Spleen (tissue), 11 donors: Measurements from ENCODE around the gene SEC11A. TPM values are rescaled to one million over a fixed set of nuclear protein-coding genes. Genes with fewer than 3 reads are reported as not detected.

Source experiments
- DNase-seq: peaks from one replicate; pipeline ENCODE4 v3.0.0-alpha.2; 2020
- H3K27ac ChIP-seq, 8 donors: fragments of 200-600 bp; sonication (generic) in 7 of 8; 1 replicate in 4 of 8; 2 replicates in 4 of 8; pipeline versions ENCODE4 v1.5.0 to v1.8.0; 2016 to 2021; ENCODE audit warnings: inconsistent platforms in 4 of 8, mild to moderate bottlenecking in 4 of 8, moderate library complexity in 1 of 8
- H3K27me3 ChIP-seq, 7 donors: fragments of 200-600 bp; sonication (generic) in 6 of 7; replicated peaks in 1 of 7; 1 replicate in 4 of 7; 2 replicates in 3 of 7; pipeline versions ENCODE4 v1.5.0 to v1.8.0; 2016 to 2021; ENCODE audit warnings: inconsistent platforms in 3 of 7, mild to moderate bottlenecking in 1 of 7
- H3K36me3 ChIP-seq, 6 donors: fragments of 200-600 bp; sonication (generic) in 5 of 6; 1 replicate in 4 of 6; 2 replicates in 2 of 6; pipeline versions ENCODE4 v1.5.0 to v1.8.0; 2016 to 2021; ENCODE audit warnings: inconsistent platforms in 2 of 6
- H3K4me1 ChIP-seq, 6 donors: fragments of 200-600 bp; sonication (generic) in 5 of 6; 1 replicate in 3 of 6; 2 replicates in 3 of 6; pipeline versions ENCODE4 v1.5.0 to v1.8.0; 2016 to 2021; ENCODE audit warnings: inconsistent platforms in 3 of 6
- H3K4me3 ChIP-seq, 8 donors: fragments of 200-600 bp; sonication (generic) in 7 of 8; 1 replicate in 4 of 8; 2 replicates in 4 of 8; pipeline versions ENCODE4 v1.5.0 to v1.8.0; 2016 to 2021; ENCODE audit warnings: inconsistent platforms in 4 of 8, mild to moderate bottlenecking in 4 of 8, moderate library complexity in 2 of 8
- H3K9me3 ChIP-seq, 8 donors: fragments of 200-600 bp; sonication (generic) in 7 of 8; 1 replicate in 4 of 8; 2 replicates in 4 of 8; pipeline versions ENCODE4 v1.5.0 to v1.8.0; 2016 to 2021; ENCODE audit warnings: inconsistent platforms in 4 of 8
- POLR2A ChIP-seq, 3 donors: fragments of 450-650 bp; IDR thresholded peaks; one replicate each; pipeline ENCODE4 v1.5.1; 2017; ENCODE audit warnings: antibody characterized with exemption in 3 of 3, mild to moderate bottlenecking in 1 of 3
- POLR2AphosphoS5 ChIP-seq, 3 donors: sonication (generic); formaldehyde crosslinking; IDR thresholded peaks; one replicate each; pipeline ENCODE4 v1.5.1; 2017; ENCODE audit warnings: antibody characterized with exemption in 3 of 3
- WGBS, 5 donors: extraction: QIAGEN DNeasy Blood & Tissue Kit in 3 of 5; methylation state at CpG; one replicate each; pipeline versions ENCODE4 v1.1.5 to v1.1.7; 2013 to 2018; 5-methylcytosine and 5-hydroxymethylcytosine counted together
- intact Hi-C: fragments of 100-400 bp; cut with DNase I; formaldehyde crosslinking; loops from one replicate; pipeline ENCODE4 v1.15.0; 2023; ENCODE audit warnings: low total_unique reads
- polyA plus RNA-seq, 3 donors: library from polyadenylated mRNA; stranded (reverse); fragments of 200-250 nt; gene quantifications; one replicate each; pipeline ENCODE4 v1.2.1, GENCODE V29; 2013
- total RNA-seq, 7 donors: library from RNA; depleted of rRNA in 3 of 7; stranded (reverse); fragments of >200 nt in 3 of 7; fragmentation: NEBNext Ultra II Directional in 4 of 7; extraction: Animal tissue kit (Norgen Biotek cat#: 25700) in 4 of 7; gene quantifications; one replicate each; pipeline versions ENCODE4 v1.1.0 to v1.2.1, GENCODE V29; 2016 to 2021
- TF ChIP-seq, protein P1 (sequence below), 11 experiments: fragments of 200-600 bp in 7 of 11; fragments of 450-650 bp in 4 of 11; sonication (generic) in 4 of 11; IDR thresholded peaks in 8 of 11; conservative IDR thresholded peaks in 3 of 11; 1 replicate in 7 of 11; 2 replicates in 4 of 11; pipeline versions ENCODE4 v1.4.0 to v1.8.0; 2016 to 2021; ENCODE audit warnings: antibody characterized with exemption in 11 of 11, inconsistent platforms in 4 of 11, mild to moderate bottlenecking in 1 of 11
- donor health status: healthy with polysubstance abuse.
- donor health status: DM: no; HTN: no; CAD: no; lungs with moderate emphysema.
- donor health status: DM: no; HTN: no; CAD: no.
- donor health status: Bipolar disorder and iron deficiency.
- donor health status: healthy.
- donor health status: DM: no; HTN: no; CAD: no.
- donor health status: DM: yes; HTN: yes; CAD: no.

The SEC11A gene
- total and polyA plus RNA-seq, 10 donors: 86.5 to 139 (median 98.9) TPM

DNA sequence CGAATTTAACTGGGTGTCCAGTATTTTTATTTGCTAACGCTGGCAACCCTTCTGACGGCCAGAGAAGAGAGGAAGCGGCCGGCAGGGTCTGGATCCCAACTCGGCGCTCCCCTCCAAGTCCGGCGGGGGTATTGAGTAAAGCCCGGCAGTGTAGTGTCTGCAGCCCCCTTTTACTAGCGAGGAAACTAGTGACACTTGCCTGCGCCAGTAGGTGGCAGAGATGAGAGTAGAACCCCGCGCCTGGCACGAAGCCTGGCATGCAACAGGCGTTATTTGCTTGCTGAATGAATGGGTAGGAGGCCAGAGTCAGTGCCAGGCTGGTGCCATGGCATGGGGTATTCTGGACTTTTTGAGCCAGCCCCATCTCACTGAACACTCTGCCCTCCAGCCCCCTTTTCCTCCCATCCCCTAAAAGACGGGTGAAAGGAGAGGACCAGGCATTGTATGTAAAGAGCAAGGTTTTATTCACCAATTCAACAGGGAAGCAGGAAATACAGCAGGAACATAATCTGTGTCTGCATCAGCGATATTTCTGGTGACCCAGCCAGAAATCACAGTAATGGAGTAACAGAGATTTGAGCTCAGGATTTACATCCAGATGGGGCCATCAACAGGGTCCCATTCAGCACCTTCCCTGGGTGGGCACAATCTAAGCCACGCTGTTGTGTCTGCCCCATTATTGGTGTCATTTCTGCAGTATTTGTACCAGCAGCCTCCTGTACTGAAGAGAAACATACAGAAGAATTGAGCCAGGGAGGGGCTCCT, 61.1 kb downstream of the SEC11A start:
- Histone ChIP-seq H3K27me3 (no peaks in the 10 kb centered on the region), H3K4me3 (peak overlapping the region; percentile 76 to 98 (median 93)), H3K36me3 (peaks cover 0 to 31% (median 24%) of the 10 kb centered on the region in 6 donors), H3K4me1 (peaks cover 10 to 87% (median 51%) of the 10 kb centered on the region in 6 donors), H3K9me3 (no peaks in the 10 kb centered on the region), H3K27ac (peak overlapping the region; percentile 57 to 92 (median 88))
- intact Hi-C loops: loop anchor here (10.0 kb wide), 1 partner anchor 60 kb away; no protein-coding TSS in a partner anchor
- TF ChIP-seq POLR2A (IDR thresholded peaks at IDR 0.05) (no peak), POLR2AphosphoS5 (IDR thresholded peaks at IDR 0.05) (peak in 1 of 3 donors; percentile 57)
- TF ChIP-seq, protein P1, sequence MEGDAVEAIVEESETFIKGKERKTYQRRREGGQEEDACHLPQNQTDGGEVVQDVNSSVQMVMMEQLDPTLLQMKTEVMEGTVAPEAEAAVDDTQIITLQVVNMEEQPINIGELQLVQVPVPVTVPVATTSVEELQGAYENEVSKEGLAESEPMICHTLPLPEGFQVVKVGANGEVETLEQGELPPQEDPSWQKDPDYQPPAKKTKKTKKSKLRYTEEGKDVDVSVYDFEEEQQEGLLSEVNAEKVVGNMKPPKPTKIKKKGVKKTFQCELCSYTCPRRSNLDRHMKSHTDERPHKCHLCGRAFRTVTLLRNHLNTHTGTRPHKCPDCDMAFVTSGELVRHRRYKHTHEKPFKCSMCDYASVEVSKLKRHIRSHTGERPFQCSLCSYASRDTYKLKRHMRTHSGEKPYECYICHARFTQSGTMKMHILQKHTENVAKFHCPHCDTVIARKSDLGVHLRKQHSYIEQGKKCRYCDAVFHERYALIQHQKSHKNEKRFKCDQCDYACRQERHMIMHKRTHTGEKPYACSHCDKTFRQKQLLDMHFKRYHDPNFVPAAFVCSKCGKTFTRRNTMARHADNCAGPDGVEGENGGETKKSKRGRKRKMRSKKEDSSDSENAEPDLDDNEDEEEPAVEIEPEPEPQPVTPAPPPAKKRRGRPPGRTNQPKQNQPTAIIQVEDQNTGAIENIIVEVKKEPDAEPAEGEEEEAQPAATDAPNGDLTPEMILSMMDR (IDR thresholded peaks at IDR 0.05 in 8 of 11, conservative IDR thresholded peaks at IDR 0.05 in 3 of 11): peak; percentile 30 to 78 (median 68)
- peak; percentile 94 for DNase-seq
- 5 to 7% (median 6%) methylated on average over 19 of the region's 19 CpGs for WGBS, 5 donors

DNA sequence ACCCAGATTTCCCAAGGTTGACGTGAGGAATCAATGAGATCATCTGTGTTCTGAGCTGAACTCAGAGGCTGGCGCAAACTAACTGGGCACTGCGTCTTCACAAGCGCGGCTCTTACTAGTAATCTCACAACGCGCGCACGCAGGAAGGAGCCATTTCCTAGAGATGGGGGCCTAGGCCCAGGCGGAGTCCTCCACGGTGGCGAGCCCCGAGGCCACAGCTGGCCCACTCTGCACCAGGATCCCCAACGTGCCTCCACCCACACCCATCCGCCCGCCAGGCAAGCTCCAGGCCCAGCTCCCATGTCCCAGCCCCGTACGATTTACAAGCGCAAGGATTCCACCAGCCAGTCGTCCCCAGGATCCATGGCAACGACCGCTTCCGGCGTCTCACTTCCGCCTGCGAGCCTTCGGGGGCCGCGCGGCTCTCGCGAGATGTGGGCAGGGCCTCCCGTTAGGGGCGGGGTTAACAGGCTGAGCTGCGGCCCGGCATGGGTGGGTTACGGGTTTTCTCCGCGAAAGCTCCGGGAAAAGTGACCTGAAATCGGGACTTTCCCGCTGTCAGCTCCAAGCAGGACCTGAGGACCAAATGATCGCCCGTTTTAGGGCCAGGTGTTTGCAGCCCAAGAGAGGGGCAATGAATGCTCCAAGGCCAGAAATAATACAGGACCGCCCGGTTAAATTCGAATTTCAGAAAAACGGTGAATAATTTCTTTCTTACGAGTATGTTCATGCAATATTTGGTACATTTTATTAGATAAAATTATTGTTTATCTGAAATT, 61.8 kb downstream of the SEC11A start, which contains the start of gene WDR73:
TSS of gene WDR73 (minus strand) at position 374 of the 779 bp plus-strand sequence. CDS start at position 365, 9 bp downstream.
- 0 to 1% (median 0%) methylated on average over 13 to 49 of the region's 49 CpGs for WGBS, 5 donors
- peak within 1 kb of the TSS; percentile 76 to 98 (median 93) for H3K4me3 ChIP-seq
- peak within 1 kb of the TSS; percentile 57 to 92 (median 88) for H3K27ac ChIP-seq
- H3K36me3 ChIP-seq: peaks cover 0 to 39% (median 30%) of the 10 kb centered on the region in 6 donors
- H3K9me3 ChIP-seq: no peaks in the 10 kb centered on the region
- peak; percentile 94 to 98 (median 96) for TF ChIP-seq POLR2AphosphoS5 (IDR thresholded peaks at IDR 0.05)
- peak; percentile 13 to 62 (median 17) for TF ChIP-seq POLR2A (IDR thresholded peaks at IDR 0.05)
- TF ChIP-seq, protein P1 (IDR thresholded peaks at IDR 0.05 in 8 of 11, conservative IDR thresholded peaks at IDR 0.05 in 3 of 11): peak in 1 of 11 experiments; percentile 12
- DNase-seq: peak; percentile 99
- intact Hi-C loops: loop anchor here (10.0 kb wide), 1 partner anchor 59 kb away; no protein-coding TSS in a partner anchor
- H3K4me1 ChIP-seq: peaks cover 10 to 87% (median 51%) of the 10 kb centered on the region in 6 donors
- H3K27me3 ChIP-seq: no peaks in the 10 kb centered on the region

DNA sequence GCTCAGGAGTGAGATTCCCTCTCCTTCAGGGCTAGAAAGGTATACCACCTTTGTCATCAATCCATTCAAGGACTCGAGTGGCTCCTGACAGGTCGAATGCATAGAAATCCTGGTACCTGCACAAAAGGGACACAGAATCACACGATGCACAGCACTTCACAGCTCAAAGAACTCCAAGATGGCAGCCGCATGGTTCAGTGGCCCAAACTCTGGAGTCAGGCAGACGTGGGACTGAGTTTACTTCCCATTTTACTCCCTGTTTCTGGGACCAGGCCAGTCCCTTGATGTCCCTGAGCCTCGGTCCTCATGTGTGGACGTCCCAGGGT, 62.4 kb downstream of the SEC11A start:
- TF ChIP-seq POLR2AphosphoS5 (IDR thresholded peaks at IDR 0.05): no peak
- TF ChIP-seq, protein P1 (IDR thresholded peaks at IDR 0.05 in 8 of 11, conservative IDR thresholded peaks at IDR 0.05 in 3 of 11): no peak
- no peak for TF ChIP-seq POLR2A (IDR thresholded peaks at IDR 0.05)
- no peak for DNase-seq
- WGBS, 5 donors: 14 to 28% (median 24%) methylated on average over 4 to 7 of the region's 7 CpGs
- intact Hi-C loops: loop anchor here (10.0 kb wide), 1 partner anchor 59 kb away; no protein-coding TSS in a partner anchor
- Histone ChIP-seq H3K4me3 (peak overlapping the region; percentile 76 to 98 (median 93)), H3K27ac (peak overlapping the region; percentile 57 to 92 (median 88)), H3K27me3 (no peaks in the 10 kb centered on the region), H3K4me1 (peaks cover 10 to 87% (median 46%) of the 10 kb centered on the region in 6 donors), H3K36me3 (peaks cover 0 to 44% (median 35%) of the 10 kb centered on the region in 6 donors), H3K9me3 (no peaks in the 10 kb centered on the region)
